DND-41 (cell line): Measurements from ENCODE around the gene DCBLD2.
"Not testable (repeated sequence)": the region's sequence is repeated elsewhere in the genome, so short reads cannot be mapped to it uniquely, and the experiment has no call there.

Source experiments
- ATAC-seq: fragments of 200-7000 bp; cut with Tn5 transposase; 3 replicates; pipeline ENCODE4 v1.9.1; 2021; ENCODE audit warnings: low read depth; ENCODE audit not compliant: insufficient read depth
- DNase-seq: peaks from one replicate; pipeline ENCODE4 v3.0.0-alpha.2; 2020
- H2AFZ ChIP-seq: 2 replicates; pipeline ENCODE4 v1.6.0; 2012; ENCODE audit warnings: low read depth, low read length
- H3K27ac ChIP-seq: 2 replicates; pipeline ENCODE4 v1.5.1; 2012; ENCODE audit warnings: low read length, inconsistent platforms
- H3K27me3 ChIP-seq: fragments of 200-600 bp; sonication (generic); 2 replicates; pipeline ENCODE4 v1.6.0; 2012; ENCODE audit warnings: low read length, mild to moderate bottlenecking, inconsistent platforms; ENCODE audit not compliant: insufficient read depth, poor library complexity
- H3K36me3 ChIP-seq: 2 replicates; pipeline ENCODE4 v1.5.1; 2012; ENCODE audit warnings: low read length, inconsistent platforms; ENCODE audit not compliant: insufficient read depth
- H3K4me1 ChIP-seq: 2 replicates; pipeline ENCODE4 v1.5.1; 2012; ENCODE audit warnings: mild to moderate bottlenecking, low read length; ENCODE audit not compliant: insufficient read depth
- H3K4me2 ChIP-seq: 2 replicates; pipeline ENCODE4 v1.6.0; 2012; ENCODE audit warnings: mild to moderate bottlenecking, moderate library complexity, low read length, inconsistent platforms; ENCODE audit not compliant: insufficient read depth
- H3K4me3 ChIP-seq, 2 experiments: fragments of 200-600 bp in 1 of 2; shearing (Covaris generic) in 1 of 2; 2 replicates each; pipeline ENCODE4 v1.5.1; 2012 to 2016; ENCODE audit warnings: inconsistent platforms in 2 of 2, low read length in 2 of 2, mild to moderate bottlenecking in 2 of 2, low read depth in 1 of 2, moderate library complexity in 1 of 2
- H3K79me2 ChIP-seq: 2 replicates; pipeline ENCODE4 v1.6.0; 2012; ENCODE audit warnings: low read length, inconsistent platforms; ENCODE audit not compliant: insufficient read depth
- H3K9ac ChIP-seq: 2 replicates; pipeline ENCODE4 v1.6.0; 2012; ENCODE audit warnings: low read depth, mild to moderate bottlenecking, inconsistent platforms, low read length, moderate library complexity
- H3K9me3 ChIP-seq: 2 replicates; pipeline ENCODE4 v1.5.1; 2012; ENCODE audit warnings: low read length, moderate library complexity, mild to moderate bottlenecking, inconsistent platforms; ENCODE audit not compliant: insufficient read depth, severe bottlenecking
- H4K20me1 ChIP-seq: 2 replicates; pipeline ENCODE4 v1.6.0; 2012; ENCODE audit warnings: low read length; ENCODE audit not compliant: insufficient read depth
- EZH2 ChIP-seq: IDR thresholded peaks from 3 replicates; pipeline ENCODE4 v1.6.1; 2012; ENCODE audit warnings: borderline replicate concordance, low read depth, mild to moderate bottlenecking, moderate library complexity, low read length, inconsistent platforms; ENCODE audit not compliant: severe bottlenecking
- TF ChIP-seq, protein P1 (sequence below): IDR thresholded peaks from 2 replicates; pipeline ENCODE4 v1.5.1; 2012; ENCODE audit warnings: borderline replicate concordance, low read length, moderate library complexity, mild to moderate bottlenecking; ENCODE audit not compliant: poor library complexity, severe bottlenecking; ENCODE audit errors: extremely low read depth

Gene DCBLD2

DNA sequence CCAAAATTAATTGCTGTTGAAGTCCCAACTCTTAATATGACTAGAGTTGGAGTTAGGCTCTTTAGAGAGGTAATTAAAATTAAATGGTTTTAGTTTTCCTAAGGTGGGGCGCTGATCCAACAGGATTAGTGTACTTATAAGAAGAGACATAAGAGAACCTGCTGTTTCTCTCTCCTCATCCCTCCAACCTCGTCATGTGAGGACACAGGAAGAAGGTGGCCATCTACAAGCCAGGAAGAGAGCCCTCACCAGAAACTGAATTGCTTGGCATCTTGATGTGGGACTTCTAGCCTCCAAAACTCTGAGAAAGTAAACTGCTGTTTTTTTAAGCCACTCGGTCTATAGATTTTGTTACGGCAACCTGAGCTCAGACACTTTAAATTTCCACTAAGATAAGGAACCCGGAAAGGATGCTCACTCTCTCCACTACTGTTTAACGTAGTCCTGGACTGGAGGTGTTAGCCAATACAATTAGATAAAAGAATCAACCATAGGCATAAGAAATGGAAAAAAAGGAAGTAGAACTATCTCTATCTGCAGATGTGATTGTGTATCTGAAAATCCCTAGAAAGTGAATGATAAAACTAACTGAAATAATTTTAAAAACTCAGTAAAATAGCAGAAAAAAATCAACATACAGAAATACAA, 26.8 kb downstream of the DCBLD2 start:
- H3K9me3 ChIP-seq: no peaks in the 10 kb centered on the region
- no peak overlapping the region for H3K4me3 ChIP-seq
- TF ChIP-seq, protein P1, sequence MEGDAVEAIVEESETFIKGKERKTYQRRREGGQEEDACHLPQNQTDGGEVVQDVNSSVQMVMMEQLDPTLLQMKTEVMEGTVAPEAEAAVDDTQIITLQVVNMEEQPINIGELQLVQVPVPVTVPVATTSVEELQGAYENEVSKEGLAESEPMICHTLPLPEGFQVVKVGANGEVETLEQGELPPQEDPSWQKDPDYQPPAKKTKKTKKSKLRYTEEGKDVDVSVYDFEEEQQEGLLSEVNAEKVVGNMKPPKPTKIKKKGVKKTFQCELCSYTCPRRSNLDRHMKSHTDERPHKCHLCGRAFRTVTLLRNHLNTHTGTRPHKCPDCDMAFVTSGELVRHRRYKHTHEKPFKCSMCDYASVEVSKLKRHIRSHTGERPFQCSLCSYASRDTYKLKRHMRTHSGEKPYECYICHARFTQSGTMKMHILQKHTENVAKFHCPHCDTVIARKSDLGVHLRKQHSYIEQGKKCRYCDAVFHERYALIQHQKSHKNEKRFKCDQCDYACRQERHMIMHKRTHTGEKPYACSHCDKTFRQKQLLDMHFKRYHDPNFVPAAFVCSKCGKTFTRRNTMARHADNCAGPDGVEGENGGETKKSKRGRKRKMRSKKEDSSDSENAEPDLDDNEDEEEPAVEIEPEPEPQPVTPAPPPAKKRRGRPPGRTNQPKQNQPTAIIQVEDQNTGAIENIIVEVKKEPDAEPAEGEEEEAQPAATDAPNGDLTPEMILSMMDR: no peak
- no peak for TF ChIP-seq EZH2
- no peaks in the 10 kb centered on the region for H3K4me1 ChIP-seq
- H3K9ac ChIP-seq: no peak overlapping the region
- no peak overlapping the region for H3K4me2 ChIP-seq
- no peaks in the 10 kb centered on the region for H3K27me3 ChIP-seq
- H4K20me1 ChIP-seq: no peaks in the 10 kb centered on the region
- ATAC-seq (no peak), DNase-seq (no peak)
- H3K79me2 ChIP-seq: no peaks in the 10 kb centered on the region
- peaks cover 10% of the 10 kb centered on the region; the same call in 1 of the 2 replicates for H3K36me3 ChIP-seq
- H3K27ac ChIP-seq: no peak overlapping the region
- H2AFZ ChIP-seq: no peak overlapping the region

DNA sequence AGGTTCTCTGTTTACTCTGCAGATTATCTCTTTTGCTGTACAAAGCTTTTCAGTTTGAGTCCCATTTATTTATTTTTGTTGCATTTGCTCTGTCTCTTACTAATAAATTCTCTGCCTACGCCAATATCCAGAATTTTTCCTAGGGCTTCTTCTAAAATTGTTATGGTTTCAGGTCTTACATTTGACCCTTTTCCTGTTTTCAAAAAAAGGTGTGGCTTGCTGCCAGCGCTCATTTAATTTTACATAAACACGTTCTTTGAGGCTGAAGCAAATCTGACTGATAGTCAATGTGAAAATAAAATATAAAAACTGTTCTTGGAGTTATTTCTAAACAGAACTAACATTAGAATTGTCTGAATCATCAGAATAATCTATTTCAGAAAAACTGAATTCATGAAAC, 32.1 kb downstream of the DCBLD2 start:
- Histone ChIP-seq H3K4me1 (no peaks in the 10 kb centered on the region), H3K4me3 (no peak overlapping the region), H3K27ac (no peak overlapping the region), H3K9ac (no peak overlapping the region), H4K20me1 (no peaks in the 10 kb centered on the region), H3K27me3 (no peaks in the 10 kb centered on the region), H3K79me2 (no peaks in the 10 kb centered on the region), H3K9me3 (no peaks in the 10 kb centered on the region), H2AFZ (no peak overlapping the region), H3K36me3 (peaks cover 6% of the 10 kb centered on the region; the same call in 1 of the 2 replicates), H3K4me2 (no peak overlapping the region)
- no peak for ATAC-seq
- TF ChIP-seq, protein P1: no peak
- TF ChIP-seq EZH2: no peak
- no peak for DNase-seq

DNA sequence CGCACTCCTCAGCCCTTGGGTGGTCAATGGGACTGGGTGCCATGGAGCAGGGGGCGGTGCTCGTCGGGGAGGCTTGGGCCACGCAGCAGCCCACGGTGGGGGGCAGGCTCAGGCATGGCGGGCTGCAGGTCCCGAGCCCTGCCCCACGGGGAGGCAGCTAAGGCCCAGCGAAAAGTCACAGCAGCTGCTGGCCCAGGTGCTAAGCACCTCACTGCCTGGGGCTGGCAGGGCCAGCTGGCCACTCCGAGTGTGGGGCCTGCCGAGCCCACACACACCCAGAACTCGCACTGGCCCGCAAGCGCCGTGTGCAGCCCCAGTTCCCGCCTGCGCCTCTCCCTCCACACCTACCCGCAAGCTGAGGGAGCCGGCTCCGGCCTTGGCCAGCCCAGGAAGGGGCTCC, 43.5 kb downstream of the DCBLD2 start:
- not testable (repeated sequence) for H3K9me3 ChIP-seq, H2AFZ ChIP-seq, H3K36me3 ChIP-seq, H3K9ac ChIP-seq, H3K27ac ChIP-seq, DNase-seq, H3K4me2 ChIP-seq, H3K27me3 ChIP-seq, H4K20me1 ChIP-seq, H3K79me2 ChIP-seq, H3K4me1 ChIP-seq, ATAC-seq, H3K4me3 ChIP-seq

DNA sequence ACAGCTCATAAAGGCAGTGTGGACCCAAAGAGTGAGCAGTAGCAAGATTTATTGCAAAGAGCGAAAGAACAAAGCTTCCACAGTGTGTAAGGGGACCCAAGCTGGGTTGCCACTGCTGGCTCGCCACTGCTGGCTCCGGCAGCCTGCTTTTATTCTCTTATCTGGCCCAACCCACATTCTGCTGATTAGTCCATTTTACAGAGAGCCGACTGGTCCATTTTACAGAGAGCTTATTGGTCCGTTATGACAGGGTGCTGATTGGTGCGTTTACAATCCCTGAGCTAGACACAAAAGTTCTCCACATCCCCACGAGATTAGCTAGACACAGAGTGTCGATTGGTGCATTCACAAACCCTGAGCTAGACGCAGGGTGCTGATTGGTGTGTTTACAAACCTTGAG, 44.2 kb downstream of the DCBLD2 start:
- not testable (repeated sequence) for H3K9ac ChIP-seq, H3K36me3 ChIP-seq, H3K27me3 ChIP-seq, H4K20me1 ChIP-seq, H3K79me2 ChIP-seq, H3K4me2 ChIP-seq, DNase-seq, H3K27ac ChIP-seq, H3K4me3 ChIP-seq, H3K4me1 ChIP-seq, H3K9me3 ChIP-seq, H2AFZ ChIP-seq, ATAC-seq
